Neural crest cell (in vitro differentiated cells): ENCODE results near the gene KCTD8. TPM values are rescaled to one million over a fixed set of nuclear protein-coding genes. Genes with fewer than 3 reads are reported as not detected.

ENCODE experiments used
- DNase-seq: peaks from one replicate; pipeline ENCODE4 v3.0.0; 2021; ENCODE audit warnings: low read depth, mixed read lengths, low spot score
- H3K27ac Mint-ChIP-seq: one replicate; pipeline ENCODE4 v1.8.0; 2021; ENCODE audit warnings: mild to moderate bottlenecking, mixed read lengths; ENCODE audit not compliant: unreplicated experiment
- H3K27me3 Mint-ChIP-seq: 2 replicates; pipeline ENCODE4 v1.8.0; 2021; ENCODE audit warnings: low read depth, mild to moderate bottlenecking, mixed read lengths
- H3K36me3 Mint-ChIP-seq: 2 replicates; pipeline ENCODE4 v1.8.0; 2021; ENCODE audit warnings: low read depth, mild to moderate bottlenecking, mixed read lengths
- H3K4me1 Mint-ChIP-seq: 2 replicates; pipeline ENCODE4 v1.8.0; 2021; ENCODE audit warnings: mixed read lengths
- H3K4me3 Mint-ChIP-seq: one replicate; pipeline ENCODE4 v1.8.0; 2021; ENCODE audit warnings: mild to moderate bottlenecking, mixed read lengths
- H3K9me3 Mint-ChIP-seq: 2 replicates; pipeline ENCODE4 v1.8.0; 2021; ENCODE audit warnings: mixed read lengths
- long read RNA-seq: library from polyadenylated mRNA; unstranded; transcript quantifications from one replicate; pipeline ENCODE4 v2.0.0, GENCODE V29; 2020
- total RNA-seq: library from RNA; stranded (reverse); gene quantifications from 2 replicates; pipeline ENCODE4 v1.2.1, GENCODE V29; 2021
- TF ChIP-seq, protein P1 (sequence below): fragments of 200-600 bp; sonication (generic); conservative IDR thresholded peaks from 2 replicates; pipeline ENCODE4 v1.5.0; 2021; ENCODE audit warnings: antibody characterized with exemption, mild to moderate bottlenecking

KCTD8 gene
- total RNA-seq, result not detected in 2 replicates
- long read RNA-seq, result 0 reads

DNA sequence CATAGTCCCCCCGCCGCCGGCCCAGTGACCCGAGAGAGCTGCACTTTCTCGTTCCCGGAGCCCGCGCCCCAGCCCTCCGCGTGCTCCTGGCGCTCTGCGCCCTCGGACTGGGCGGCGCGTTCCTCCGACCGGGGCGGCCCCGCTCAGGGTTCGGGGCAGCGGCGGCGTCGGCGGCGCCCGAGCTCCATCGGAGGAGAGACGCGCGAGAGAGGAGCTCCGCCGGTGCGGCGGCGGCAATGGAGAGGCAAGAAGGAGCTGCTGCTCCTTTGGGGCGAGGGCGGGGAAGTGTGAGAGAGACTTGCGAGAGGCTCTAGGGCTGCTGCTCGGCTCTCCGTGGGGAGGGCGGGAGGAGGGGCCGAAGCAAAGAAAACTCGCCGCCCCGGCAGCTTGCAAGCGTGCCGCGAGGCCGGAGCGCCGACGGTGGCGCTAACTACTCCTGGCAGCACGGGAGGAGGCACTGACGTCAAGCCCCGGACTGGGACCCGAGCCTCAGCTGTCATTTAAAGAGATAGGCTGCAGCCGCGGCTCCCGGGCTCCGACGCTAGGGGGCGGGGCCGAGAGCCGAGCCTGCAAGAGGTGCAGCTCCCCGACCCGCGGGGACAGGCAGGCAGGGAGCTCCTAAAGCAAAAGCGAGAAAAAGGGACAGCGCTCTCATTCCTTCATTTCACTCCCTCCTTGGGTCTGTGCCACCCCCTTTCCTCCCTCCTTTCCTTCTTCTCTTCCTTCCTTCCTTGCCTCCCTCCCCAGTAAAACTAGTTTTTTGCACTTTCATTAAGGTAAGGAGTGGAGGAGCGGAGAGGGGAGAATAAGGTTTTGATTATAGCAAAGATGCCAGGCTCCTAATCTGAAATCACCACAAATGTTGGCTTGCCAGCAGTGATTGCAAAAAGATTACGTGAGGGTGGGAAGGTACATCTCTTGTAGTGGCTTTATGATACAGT is at the start of gene KCTD8:
Gene KCTD8 (minus strand): TSS at position 289 of the 941 bp plus-strand sequence.
- Mint-ChIP-seq H3K27me3 (peaks cover 91% of the 10 kb centered on the region), H3K36me3 (no peaks in the 10 kb centered on the region), H3K4me1 (peaks cover 13% of the 10 kb centered on the region), H3K9me3 (no peaks in the 10 kb centered on the region), H3K27ac (no peak within 1 kb of the TSS), H3K4me3 (peak within 1 kb of the TSS; percentile 88)
- peak; percentile 83 for DNase-seq
- TF ChIP-seq, protein P1, sequence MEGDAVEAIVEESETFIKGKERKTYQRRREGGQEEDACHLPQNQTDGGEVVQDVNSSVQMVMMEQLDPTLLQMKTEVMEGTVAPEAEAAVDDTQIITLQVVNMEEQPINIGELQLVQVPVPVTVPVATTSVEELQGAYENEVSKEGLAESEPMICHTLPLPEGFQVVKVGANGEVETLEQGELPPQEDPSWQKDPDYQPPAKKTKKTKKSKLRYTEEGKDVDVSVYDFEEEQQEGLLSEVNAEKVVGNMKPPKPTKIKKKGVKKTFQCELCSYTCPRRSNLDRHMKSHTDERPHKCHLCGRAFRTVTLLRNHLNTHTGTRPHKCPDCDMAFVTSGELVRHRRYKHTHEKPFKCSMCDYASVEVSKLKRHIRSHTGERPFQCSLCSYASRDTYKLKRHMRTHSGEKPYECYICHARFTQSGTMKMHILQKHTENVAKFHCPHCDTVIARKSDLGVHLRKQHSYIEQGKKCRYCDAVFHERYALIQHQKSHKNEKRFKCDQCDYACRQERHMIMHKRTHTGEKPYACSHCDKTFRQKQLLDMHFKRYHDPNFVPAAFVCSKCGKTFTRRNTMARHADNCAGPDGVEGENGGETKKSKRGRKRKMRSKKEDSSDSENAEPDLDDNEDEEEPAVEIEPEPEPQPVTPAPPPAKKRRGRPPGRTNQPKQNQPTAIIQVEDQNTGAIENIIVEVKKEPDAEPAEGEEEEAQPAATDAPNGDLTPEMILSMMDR, result peak; percentile 90

DNA sequence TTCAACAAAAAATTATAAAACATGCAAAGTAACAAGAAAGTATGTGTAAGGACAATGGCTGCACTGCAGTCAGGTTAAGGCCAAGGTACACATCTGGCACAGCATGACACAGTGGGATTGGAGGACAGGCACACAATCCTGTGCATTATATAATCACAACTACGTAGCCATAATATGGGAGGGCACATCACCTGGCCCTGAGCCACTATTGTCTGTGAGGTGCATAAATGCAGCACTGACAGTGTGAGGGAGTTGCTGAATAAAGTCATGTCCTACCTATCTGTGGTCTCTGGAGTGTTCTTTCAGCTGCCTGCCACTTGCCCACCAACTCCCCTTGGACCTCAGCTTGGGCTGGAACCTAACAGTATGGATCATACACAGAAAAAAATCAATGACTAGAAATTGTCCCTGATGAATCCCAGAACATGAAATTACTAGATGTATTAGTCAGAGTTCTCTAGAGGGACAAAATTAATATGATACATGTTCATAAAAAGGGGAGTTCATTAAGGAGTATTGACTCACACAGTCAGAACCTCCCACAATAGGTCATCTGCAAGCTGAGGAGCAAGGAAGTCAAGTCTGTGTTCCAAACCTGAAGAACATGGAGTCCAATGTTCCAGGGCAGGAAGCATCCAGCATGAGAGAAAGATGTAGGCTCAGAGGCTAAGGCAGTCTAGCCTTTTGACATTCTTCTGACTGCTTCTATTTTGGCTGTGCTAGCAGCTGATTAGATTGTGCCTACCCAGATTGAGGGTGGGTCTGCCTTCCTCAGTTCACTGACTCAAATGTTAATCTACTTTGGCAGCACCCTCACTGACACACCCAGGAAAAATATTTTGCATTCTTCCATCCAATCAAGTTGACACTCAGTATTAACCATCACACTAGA is 46.4 kb upstream of the KCTD8 start:
- H3K27ac Mint-ChIP-seq, result no peak overlapping the region
- peaks cover 5% of the 10 kb centered on the region for H3K27me3 Mint-ChIP-seq
- TF ChIP-seq, protein P1, result no peak
- no peaks in the 10 kb centered on the region for H3K9me3 Mint-ChIP-seq
- H3K4me3 Mint-ChIP-seq, result no peak overlapping the region
- H3K4me1 Mint-ChIP-seq, result no peaks in the 10 kb centered on the region
- H3K36me3 Mint-ChIP-seq, result no peaks in the 10 kb centered on the region
- DNase-seq, result no peak

DNA sequence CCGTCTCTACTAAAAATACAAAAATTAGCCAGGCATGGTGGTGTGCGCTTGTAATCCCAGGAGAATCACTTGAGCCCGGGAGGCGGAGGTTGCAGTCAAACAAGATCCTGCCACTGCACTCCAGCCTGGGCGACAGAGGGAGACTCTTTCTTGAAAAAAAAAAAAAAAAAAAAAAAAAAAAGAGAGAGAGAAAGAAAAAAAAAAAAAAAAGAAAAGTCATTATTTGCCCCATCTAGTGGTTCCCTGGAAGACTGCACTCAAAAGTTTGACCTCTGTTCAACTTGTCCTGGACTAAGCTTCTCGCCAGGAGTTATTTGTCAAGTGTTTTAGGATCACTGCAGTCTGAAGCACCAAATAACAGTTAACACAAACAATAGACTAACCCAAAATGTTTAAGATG is 45.3 kb upstream of the KCTD8 start:
- TF ChIP-seq, protein P1, result peak; percentile 61
- peaks cover 3% of the 10 kb centered on the region for H3K27me3 Mint-ChIP-seq
- DNase-seq, result no peak
- no peaks in the 10 kb centered on the region for H3K4me1 Mint-ChIP-seq
- H3K9me3 Mint-ChIP-seq, result no peaks in the 10 kb centered on the region
- no peaks in the 10 kb centered on the region for H3K36me3 Mint-ChIP-seq
- no peak overlapping the region for H3K27ac Mint-ChIP-seq
- H3K4me3 Mint-ChIP-seq, result no peak overlapping the region

DNA sequence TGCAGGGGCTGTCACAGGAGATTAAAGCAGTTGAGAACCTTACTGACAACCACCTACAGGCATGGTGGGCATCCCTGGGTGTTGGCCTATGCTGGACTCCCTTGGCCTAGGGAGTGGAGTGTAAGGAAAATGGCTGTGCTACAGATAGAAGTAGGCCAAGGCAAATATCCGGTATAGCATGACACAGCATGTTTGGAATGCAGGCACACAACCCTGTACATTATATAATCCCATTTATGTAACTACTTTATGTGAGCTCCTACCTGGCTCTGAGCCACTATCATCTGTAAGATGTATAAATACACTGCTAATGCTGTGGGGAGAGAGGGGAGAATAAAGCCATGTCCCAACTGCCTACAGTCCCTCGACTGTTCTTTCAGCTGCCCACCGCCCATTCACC is 38.7 kb upstream of the KCTD8 start:
- no peak for DNase-seq
- Mint-ChIP-seq H3K27ac (no peak overlapping the region), H3K36me3 (no peaks in the 10 kb centered on the region), H3K4me3 (no peak overlapping the region), H3K27me3 (peaks cover 2% of the 10 kb centered on the region), H3K9me3 (peaks cover 5% of the 10 kb centered on the region), H3K4me1 (no peaks in the 10 kb centered on the region)
- TF ChIP-seq, protein P1, result no peak

DNA sequence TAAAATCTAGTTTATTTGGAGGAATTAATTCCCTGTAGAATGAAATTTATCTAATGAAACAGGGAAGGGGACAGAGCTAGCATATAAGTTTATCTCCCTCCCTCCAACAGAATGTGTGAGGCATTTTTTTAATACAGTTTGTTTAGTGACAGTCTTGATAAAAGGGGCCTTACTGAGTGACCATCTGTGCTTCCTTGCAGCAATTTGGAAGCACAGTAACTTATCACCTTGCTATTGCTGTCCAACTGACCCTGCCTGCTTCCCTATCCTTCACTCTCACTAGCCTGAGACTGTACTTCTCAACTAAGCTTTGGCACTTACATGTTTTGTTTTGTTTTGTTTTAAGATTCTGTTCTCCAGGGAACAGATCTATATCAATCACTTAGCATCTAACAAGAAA is 31.1 kb upstream of the KCTD8 start:
- H3K27me3 Mint-ChIP-seq, result peaks cover 23% of the 10 kb centered on the region
- peaks cover 8% of the 10 kb centered on the region for H3K9me3 Mint-ChIP-seq
- no peaks in the 10 kb centered on the region for H3K36me3 Mint-ChIP-seq
- no peak overlapping the region for H3K4me3 Mint-ChIP-seq
- DNase-seq, result no peak
- TF ChIP-seq, protein P1, result no peak
- H3K27ac Mint-ChIP-seq, result no peak overlapping the region
- no peaks in the 10 kb centered on the region for H3K4me1 Mint-ChIP-seq
